Endometrial microvascular endothelial cells (primary cell): ENCODE measurements around the gene PPP1R26. TPM values are rescaled to one million over a fixed set of nuclear protein-coding genes. Genes with fewer than 3 reads are reported as not detected.
"Not testable (repeated sequence)": the region's sequence is repeated elsewhere in the genome, so short reads cannot be mapped to it uniquely, and the experiment has no call there.

Experiments
- in situ Hi-C: cut with HindIII; loops from 2 replicates; pipeline ENCODE4 v1.10.0; 2017; ENCODE audit warnings: low sequenced_read_pairs, low pct_unique_long_range_greater_than_20kb; ENCODE audit errors: inconsistent ontology term
- total RNA-seq: library from RNA; depleted of rRNA; stranded (reverse); fragments of >200 nt; gene quantifications from one replicate; pipeline ENCODE4 v1.2.3, GENCODE V29; 2015; ENCODE audit errors: inconsistent ontology term

Gene PPP1R26
- total RNA-seq, 1 donor from 2014 or later: 7.5 TPM

GRCh38 chr9:135515083-135515951 is 35.7 kb downstream of the PPP1R26 start:
- in situ Hi-C loops: no loop called here

- in situ Hi-C loops: no loop called here
Measured at GRCh38 chr9:135516132-135516860, 36.7 kb downstream of the PPP1R26 start.

- in situ Hi-C loops: no loop called here
Measured at GRCh38 chr9:135517407-135517822, 37.8 kb downstream of the PPP1R26 start.

GRCh38 chr9:135519179-135519971 is 39.8 kb downstream of the PPP1R26 start:
- in situ Hi-C loops: no loop called here

GRCh38 chr9:135520916-135521607 is 41.5 kb downstream of the PPP1R26 start, which contains the start of gene LCN1:
LCN1 (plus strand) TSS chr9:135521440; CDS start chr9:135521498, 58 bp downstream.
- in situ Hi-C loops: no loop called here

- in situ Hi-C loops: no loop called here
Measured at GRCh38 chr9:135521608-135522095, 42.1 kb downstream of the PPP1R26 start.

GRCh38 chr9:135522137-135522877 is 42.7 kb downstream of the PPP1R26 start:
- in situ Hi-C loops: no loop called here

- in situ Hi-C loops: no loop called here
Measured at GRCh38 chr9:135522931-135523330, 43.3 kb downstream of the PPP1R26 start.

GRCh38 chr9:135523521-135524129 is 44.0 kb downstream of the PPP1R26 start:
- in situ Hi-C loops: no loop called here

GRCh38 chr9:135524130-135524861 is 44.7 kb downstream of the PPP1R26 start:
- in situ Hi-C loops: no loop called here

GRCh38 chr9:135525241-135526088 is 45.9 kb downstream of the PPP1R26 start:
- in situ Hi-C loops: no loop called here

- in situ Hi-C loops: no loop called here
Measured at GRCh38 chr9:135526089-135526729, 46.6 kb downstream of the PPP1R26 start.

- in situ Hi-C loops: no loop called here
Measured at GRCh38 chr9:135526730-135527571, 47.4 kb downstream of the PPP1R26 start.

GRCh38 chr9:135528842-135529435 is 49.4 kb downstream of the PPP1R26 start:
- in situ Hi-C loops: not testable (repeated sequence)
